GM19193 (cell line): ENCODE results near the gene URB1.

Source experiments
- POLR2A ChIP-seq: IDR thresholded peaks from 4 replicates; pipeline ENCODE4 v1.6.1; 2011; ENCODE audit not compliant: insufficient read depth, insufficient read length; ENCODE audit errors: extremely low read depth

Gene URB1, protein sequence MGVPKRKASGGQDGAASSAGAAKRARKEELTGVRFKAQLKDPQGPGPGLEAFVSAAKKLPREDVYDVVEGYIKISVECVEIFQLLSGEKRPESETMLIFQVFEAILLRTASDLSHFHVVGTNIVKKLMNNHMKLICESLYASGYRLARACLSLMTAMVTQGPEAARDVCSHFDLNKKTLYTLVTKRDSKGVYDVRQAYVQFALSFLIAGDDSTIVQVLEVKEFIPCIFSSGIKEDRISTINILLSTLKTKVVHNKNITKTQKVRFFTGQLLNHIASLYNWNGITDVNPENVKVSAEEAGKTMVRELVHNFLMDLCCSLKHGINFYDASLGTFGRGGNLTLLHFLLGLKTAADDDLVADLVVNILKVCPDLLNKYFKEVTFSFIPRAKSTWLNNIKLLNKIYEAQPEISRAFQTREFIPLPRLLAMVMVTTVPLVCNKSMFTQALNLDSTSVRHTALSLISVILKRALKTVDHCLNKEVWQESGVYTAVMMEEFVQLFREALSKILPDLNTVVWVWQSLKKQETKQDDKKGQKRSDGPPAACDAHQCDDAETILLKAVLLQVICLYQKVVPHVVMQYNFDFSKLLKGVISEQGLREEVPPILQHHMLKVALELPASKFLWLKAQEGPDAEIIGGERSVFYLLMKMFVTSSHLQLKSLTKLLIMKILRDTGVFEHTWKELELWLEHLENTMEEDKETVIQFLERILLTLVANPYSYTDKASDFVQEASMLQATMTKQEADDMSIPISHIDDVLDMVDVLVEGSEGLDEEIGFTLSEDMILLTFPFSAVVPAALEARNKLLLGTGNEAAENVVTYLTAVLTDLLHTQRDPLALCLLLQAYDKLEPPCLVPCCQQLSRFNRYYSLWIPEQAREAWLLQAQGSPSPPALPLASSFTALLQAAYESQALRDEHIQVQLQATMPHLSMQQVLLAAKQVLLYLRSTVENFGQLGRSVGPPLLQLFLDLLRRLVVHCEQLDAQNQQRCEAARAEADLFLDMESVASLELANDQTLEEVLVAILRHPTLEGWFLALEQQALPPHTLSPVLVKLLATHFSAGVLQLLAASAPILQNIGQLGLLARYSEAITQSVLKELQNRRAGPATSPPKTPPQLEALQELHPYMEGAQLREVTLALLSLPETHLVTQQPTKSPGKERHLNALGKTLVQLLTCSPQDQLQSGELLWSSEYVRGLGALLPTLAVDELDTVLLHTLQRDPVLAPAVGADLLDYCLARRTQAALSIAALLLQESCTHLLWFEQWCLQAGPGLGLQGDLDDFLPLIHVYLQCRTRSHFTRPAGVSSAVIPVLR (N-terminal part only)

DNA sequence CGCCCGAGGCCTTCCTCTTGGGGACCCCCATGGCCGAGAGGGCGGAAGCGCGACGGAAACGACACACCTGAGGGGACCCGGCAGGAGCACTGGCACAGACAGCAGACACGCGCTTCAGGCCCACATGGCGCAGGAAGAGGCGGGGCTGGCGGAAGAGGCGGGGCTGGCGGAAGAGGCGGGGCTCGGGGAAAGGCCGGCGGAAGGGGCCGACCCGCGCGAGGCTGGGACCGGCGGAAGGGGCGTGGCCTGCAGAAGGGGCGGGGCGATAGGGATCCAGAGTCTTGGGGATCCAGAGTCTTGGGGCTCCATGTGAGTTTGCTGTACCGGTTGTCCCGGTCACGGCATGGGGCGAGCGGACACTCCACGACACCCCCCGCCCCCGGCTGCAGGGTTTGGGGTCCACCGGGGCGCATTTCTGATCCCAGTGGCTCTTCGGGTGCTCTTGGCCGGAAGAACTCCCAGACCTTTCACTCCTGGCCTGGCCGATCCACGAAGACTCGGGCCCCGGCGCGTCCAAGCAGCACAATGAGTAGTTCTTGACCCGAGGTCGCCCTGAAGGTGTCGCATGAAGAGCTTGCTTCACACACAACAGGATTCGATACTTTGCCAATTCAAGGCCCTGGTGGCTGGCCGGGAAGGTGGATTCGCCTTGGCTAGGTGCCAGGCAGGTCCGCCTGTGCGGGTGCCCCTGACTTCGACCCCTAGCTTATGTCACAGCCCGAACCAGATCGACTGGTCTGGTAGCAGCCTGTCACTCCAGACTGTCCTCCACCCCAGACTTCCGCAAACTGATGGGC lies at the start of gene URB1:
Gene URB1, minus strand, starts transcription at position 133 of the 797 bp plus-strand sequence. Its CDS starts 102 bp downstream, at position 31.
- peak; percentile 87 for TF ChIP-seq POLR2A

DNA sequence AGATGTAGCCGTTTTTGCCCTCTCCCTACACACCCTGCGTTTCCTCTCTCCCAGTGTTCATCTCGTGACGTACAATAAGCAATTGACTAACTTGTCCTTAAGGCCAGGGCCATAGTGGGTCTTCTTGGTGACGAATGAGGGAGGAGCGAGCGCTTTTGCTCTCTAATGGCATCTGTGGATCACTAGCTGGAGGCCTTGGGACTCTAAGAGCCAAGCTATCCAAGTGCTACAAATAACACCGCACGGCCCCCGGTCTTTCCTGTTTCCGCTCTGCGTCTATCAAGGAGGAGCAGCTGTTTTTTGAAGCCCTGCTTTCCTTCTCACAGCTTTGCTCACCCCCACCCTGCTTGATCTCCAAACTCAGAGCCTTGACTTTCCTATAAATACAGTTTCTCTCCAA lies 44.9 kb upstream of the URB1 start:
- TF ChIP-seq POLR2A: no peak

DNA sequence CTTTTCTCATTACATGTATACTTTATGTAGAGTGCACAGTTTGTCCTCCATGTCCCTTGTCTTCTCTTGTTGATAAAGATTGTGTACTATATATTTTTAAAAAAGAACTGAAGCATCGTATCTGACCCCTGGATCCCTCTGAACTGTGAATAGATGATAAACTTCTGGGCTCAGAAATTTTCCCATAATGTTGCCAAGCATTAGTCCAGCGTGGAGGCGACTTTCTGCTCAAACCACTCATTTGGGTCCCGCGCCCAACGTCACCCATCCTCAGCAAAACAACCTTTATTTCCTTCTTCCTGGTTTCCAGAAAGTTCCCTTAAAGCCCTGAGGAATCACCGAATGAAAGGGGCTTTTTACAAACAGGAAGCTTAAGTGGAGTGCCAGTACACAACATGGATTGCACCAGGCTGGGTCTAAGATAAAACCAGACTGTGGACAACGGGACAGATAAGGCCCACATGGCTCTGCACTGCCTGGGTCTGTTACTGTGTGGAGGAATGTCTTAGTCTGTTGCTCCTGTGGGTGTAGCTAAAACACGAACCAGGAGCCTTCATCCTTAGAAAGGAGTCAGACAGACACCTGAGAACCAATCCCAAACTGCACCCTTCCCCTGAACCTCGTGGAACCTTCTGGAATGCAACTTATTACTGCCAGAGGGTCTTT lies 35.3 kb upstream of the URB1 start:
- TF ChIP-seq POLR2A: no peak

DNA sequence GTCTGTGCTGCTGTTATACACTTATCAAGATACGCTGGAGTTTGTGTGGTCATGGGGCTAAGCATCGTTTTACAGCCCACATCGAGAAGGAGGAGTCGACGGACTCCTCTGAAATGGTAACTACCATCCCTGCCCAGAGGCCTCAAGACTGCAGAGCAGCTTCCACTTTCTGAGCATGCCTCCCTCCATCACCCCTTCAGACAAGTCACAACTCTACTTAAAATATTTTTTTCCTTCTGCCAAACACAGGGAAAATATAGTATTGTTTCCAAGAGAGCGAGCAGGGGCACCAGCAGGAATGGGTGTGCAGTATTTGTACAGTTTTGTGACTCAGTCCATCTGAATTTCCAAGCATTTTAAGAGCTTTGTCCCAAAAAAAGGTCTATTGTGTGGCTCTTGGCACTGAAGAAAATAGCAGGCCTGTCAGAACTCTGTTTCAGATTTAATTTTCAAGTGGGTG lies 33.8 kb upstream of the URB1 start:
- no peak for TF ChIP-seq POLR2A

DNA sequence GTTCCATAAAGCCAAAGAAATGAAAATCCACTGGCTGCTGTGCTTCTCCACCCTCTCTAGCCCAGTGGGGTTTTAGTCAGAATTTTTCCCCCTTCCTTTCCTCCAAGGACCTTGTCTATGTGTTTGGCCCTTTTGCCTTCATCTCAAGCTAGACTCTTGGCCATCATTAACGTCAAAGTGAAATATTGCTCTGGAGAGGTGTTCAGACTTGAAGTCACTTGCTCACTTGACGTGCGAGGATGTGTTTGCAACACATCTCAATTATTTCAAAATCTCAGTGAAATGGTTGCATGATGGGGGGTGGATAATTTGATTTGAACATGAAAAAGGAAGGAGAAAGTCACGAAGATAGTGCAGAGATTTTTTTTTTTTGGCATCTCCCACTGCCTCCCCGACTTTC lies 33.3 kb upstream of the URB1 start:
- TF ChIP-seq POLR2A: no peak

DNA sequence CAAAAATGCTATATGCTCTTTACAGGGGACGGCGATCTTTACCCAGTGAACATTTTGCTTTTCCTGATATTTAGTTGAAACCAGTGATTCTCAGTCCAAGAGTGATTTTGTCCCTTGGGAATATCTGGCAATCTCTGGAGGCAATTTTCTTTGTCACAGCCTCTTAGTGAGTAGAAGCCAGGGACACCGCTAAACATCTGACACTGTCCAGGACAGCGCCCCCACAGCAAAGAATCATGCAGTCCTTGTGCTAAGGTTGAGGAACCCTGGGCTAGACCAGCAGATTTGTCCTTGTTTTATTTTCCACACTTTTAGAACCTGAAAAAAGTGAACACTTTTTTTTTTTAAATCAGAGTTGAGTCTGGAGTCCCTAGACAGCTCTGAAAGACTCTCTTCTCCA lies 32.8 kb upstream of the URB1 start:
- no peak for TF ChIP-seq POLR2A

DNA sequence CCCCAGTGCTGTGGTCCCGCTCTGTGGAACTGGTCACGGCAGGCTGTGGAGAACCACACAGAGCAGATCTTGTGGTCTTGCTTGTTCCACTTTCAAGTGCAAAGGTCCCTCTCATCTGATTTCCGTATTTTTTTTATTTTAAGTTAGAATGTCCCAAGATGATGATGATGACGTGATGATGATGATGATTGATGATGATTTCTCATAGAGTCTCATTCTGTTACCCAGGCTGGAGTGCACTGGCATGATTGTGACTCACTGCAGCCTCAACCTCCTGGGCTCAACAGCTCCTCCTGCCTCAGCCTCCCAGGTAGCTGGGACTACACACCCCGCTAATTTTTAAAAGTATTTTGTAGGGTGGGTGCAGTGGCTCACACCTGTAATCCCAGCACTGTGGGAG lies 31.9 kb upstream of the URB1 start:
- TF ChIP-seq POLR2A: no peak

DNA sequence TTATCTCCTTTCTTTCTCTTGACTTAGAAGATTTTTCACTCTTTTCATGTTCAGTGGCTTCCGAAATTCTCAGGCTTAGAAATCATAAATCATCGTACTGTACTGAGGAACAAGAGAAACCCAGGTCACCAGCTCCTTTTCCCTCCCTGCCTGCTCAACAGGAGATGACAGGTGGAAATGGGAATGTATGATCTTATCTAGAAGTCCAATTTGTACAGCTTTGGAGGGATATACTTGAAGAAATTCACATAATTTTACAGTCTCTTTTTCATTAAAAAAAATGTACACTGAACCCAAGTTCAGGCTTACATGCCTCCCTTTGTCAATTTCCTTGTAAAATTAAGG lies 31.4 kb upstream of the URB1 start:
- TF ChIP-seq POLR2A: no peak

DNA sequence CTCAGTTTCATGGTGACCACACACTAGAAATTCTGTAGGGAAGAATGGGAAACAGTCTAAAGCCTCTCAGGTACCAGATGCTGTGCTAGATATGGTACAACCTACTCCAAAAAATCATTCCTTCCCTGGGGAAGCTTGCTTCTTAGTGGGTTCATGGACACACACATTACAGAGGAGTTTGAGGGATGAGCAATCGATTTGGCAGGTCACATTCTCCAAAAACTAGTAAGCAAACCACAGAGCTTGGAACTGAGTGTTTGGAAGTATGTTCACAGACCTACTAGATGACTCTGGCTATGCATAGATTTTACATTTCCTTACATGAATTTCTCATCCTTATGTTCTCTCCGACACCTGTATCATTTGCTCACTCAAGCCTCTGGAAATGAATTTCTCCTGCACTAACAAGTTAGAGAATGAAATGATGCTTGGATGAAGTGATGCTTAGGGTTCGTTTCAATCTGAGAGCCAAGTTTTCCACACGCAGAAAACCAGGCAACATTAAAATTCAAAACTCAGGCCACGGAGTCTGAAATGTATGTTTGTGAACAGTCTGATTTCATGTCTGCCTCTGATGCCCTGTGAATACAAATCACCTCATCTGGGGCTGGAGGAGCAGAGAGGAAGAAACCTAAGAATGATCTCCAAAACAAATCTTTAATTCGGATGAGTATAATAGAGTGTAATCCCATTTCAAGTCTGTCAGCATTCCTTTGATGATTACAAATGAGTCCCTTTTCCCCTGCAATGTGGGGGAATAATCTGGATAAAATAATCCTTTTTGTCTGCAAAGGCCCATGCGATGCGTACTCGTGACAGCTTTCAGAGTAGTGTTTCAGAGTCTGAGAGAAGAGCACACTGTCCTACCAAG lies 30.7 kb upstream of the URB1 start:
- TF ChIP-seq POLR2A: no peak

DNA sequence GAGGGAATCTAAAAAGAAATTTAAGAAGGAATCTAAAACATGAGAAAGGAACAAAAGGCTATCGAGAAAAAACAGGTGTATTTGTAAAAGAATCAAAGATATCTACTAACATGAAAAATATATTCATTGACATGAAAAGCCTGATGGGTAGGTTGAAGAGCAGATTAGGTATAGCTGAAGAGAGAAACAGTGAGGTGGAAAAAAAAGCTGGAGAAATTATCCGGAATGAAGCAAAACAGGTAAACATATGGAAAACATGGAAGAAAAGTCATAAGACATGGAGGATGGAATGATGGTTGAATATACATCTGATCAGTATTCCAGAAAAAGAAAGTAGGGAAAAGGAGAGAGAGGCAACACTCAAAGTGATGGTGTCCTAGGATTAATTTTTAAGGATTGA lies 29.3 kb upstream of the URB1 start:
- TF ChIP-seq POLR2A: no peak

DNA sequence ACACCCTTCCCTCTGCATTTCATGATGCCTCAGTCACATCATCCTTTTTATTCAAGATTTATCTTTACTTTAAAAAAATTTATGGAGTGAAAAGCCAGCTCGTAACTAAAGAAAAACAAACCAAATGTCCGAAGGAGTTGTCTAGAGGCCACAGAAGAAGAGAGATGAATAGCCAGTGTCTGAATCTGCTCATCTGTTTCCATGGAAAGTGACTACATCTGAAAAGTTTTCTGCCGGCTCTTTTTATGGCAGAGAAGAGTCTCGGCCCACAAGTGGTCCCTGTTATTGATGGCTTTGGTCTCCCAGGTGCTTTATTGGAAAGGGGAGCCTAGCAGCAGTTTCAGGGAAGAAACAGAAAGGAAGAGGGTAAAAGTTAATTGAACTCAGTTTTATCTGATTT lies 25.3 kb upstream of the URB1 start:
- TF ChIP-seq POLR2A: no peak

DNA sequence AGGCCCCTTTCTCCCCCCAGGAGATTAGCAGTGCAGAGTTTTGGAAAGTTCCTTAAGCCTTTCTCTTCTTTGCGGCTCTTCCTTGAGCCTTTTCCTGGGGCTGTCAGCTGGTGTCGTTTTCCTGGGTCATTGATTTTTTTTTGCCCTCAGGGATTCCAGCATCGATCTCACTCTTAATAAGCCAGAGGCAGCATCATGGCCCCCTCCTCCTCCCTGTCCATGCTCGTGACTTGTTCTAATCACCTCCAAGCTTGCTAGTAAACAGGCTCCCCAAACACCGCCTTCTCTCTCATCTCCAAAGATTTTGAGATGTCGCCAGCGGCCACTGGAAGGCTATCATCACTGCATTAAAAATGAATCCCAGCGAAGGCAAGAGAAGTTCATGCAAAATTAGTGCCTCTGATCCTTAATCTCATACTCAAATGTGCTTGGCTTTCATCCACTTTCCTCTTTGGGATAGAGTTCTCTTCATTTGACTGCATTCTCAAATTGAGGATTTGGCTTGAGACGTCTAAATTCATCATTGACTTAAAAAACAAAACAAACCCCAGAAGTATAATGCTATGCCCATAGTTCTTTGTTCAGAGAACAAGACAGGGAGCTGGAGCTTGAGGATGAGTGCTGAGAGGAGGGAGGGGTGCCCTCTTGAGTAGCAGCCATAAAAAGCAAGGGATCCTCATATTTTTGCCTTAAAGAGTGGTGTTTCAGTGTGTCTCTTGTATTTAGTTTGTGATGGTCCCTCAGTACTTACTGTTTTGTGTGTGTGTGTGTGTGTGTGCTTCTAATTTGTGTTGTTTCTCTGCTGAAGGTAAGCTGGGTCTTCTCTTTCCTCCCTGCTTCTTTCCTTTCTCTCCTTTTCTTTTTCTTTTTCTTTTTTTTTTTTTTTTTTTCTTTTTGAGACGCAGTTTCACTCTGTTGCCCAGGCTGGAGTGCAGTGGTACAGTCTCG lies 22.9 kb upstream of the URB1 start:
- TF ChIP-seq POLR2A: no peak
